HG03571 (cell line): ENCODE results near the gene OSMR.

Experiments
- ATAC-seq: cut with Tn5 transposase; IDR thresholded peaks from one replicate; pipeline ENCODE4 v1.9.1; 2021; ENCODE audit not compliant: unreplicated experiment

OSMR gene

DNA sequence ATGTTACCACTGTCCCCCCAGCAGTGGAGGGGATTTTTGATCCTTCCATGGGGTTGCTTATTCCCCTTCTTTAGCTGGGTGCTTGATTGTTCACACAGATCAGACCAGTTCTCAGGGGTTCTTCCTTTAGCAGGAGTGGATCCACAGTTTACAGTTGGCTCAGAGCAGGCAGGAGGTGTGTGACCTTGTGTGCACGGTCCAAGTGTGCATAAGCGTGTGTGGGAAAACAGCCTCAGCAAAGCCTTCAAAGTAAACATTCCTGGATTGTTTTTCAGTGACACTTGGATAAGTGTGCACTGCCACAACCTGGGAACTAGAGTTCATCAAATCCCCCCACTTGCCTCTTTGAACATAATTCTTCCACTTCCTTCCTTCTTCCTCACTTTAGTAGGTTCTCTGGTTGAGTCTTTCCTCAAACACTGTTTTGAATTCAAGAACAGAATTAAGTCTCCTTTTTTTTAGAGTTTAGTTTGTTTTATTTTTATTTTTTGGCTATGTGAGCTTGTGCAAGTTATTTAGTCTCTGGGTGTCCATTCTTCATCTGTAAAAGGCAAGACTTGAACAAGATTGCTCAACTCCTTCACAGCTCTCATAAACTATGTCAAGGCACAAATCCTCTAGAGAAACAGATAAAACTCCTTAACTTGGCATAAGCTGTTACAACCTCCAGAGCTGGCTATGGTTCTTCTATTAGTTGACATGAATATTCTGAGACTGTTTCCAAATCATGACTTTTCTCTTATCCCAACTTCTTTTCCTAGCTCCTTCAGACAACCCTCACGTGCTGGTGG is 78.0 kb downstream of the OSMR start:
- ATAC-seq = no peak

DNA sequence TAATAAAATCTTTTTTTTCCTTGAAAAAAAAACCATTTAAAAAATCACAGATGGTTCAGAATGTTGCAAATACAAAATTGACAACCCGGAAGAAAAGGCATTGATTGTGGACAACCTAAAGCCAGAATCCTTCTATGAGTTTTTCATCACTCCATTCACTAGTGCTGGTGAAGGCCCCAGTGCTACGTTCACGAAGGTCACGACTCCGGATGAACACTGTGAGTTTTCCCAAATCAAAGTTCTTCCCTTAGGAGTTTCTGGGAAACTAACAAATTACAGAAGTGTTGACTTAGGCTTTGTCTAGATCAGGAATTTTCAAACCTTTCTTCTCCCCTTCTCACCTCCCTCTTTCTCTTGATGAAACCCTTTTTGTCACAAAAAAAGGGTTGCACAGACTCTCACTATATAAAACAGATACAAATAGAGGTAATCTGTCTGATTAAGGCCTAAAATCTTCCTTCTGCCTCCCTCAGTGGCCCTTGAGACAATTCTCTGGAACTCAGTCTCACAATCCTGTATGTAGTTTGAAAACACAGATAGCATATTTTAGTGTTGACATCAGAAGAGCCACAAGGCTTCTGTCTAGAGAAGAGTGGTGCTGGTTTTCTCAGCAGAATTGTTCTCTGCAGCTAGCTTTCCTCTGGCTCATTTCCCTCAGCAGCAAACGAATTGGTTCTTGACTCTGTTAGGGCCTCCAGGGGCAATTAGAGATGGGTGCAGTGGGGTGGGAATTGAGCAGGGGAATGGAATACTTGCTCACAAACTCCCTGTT is 79.5 kb downstream of the OSMR start:
- ATAC-seq = no peak

GRCh38 chr5:38926121-38926520 is 80.3 kb downstream of the OSMR start:
- no peak for ATAC-seq

DNA sequence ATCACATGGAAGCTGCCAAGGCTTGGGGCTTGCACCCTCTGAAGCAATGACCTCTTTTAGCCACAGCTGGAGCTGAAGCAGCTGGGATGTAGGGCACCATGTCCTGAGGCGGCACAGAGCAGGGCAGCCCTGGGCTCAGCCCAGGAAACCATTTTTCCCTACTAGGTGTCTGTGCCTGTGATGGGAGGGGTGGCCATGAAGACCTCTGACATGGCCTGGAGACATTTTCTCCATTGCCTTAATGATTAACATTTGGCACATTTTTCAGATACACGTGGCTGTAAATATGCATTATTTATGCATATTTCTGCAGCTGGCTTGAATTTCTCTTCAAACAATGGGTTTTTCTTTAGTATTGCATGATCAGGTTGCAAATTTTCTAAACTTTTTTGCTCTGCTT is 81.7 kb downstream of the OSMR start:
- no peak for ATAC-seq

DNA sequence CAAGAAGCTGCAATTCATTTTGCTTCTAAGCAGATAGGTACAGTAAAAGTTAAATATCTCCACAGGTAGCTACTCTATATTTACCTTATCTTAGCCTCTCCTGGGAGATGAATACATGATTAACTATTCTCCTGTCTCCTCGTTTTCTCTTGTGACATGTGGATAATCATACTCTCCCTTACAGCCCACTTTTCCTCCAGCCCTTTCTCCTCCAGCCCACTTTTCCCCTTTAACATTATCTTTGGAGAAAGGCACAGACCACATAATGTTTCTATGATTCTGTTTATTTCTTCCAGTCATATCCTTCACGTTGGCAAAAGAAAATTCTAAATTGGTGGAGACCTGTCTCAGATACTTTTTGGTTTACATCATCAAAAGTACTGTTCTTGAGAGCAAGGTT is 84.0 kb downstream of the OSMR start:
- no peak for ATAC-seq

DNA sequence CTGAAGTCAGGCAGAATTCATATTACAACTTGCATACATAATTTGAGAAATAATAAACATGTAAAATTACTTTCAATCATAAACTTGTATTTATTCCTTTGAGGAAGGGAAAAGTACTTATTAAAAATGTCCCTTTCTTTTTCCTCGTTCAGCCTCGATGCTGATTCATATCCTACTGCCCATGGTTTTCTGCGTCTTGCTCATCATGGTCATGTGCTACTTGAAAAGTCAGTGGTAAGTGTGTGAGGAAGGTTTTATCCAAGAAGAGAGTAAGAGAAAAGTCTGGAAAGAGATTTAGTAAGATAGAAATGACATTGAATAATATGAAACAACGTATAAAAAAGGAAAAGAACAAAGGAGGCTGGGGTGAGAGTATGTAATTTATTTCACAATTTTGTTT is 85.9 kb downstream of the OSMR start:
- ATAC-seq = no peak

- ATAC-seq = no peak
These were observed 87.1 kb downstream of the OSMR start for GRCh38 chr5:38932854-38933408.

DNA sequence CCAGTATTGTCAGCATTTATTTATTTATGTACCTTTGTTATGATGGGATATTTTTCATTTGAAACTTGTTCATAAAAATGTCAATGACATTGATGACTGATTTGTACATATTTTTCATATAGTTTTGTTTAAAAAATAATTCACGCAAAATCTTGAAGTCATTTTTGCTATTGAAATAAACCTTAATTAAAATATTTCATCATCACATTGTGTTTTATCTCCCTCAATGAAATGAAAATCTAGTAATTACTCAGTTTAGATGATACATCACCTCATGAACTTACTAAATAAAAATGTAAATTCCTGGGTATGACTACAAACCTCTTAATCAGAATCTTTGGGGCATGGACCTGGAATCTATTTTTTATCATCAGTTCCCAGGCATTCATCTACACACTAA is 89.6 kb downstream of the OSMR start:
- ATAC-seq = no peak

DNA sequence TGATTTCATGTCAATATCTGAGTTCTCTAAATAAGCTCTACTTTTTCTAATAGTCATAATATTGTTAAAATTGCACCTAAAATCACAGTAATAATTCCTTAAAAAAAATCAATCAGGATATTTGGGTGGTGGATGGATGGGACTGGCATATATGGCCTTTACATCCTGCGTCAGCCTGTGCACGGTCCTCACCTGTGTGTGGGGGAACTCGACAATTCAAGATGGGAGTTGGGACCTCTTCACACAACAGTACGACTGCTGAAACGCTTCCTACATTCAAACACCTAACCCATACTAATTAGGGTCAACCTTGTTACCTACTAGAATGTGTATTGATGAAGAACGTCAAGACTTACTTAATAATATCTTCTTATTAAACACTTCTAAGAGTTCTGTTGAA is 90.5 kb downstream of the OSMR start:
- no peak for ATAC-seq

DNA sequence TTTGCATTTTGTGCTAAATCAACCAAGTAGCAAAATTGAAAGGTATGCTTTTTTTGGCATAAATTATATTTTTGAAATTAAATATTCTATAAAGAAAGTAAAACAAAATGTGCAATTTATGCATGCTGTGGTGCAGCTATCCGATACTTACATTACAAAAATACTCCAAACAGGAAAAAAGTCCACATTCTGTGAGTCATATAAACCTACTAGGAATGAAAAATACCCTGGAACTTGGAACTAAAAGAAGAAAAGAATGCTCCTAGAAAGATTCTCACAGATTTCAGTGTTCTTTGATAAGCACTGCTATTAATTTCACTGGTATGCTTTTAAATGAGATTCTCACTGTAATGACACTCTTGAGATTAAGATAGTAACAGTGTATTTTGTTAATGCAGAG is 92.6 kb downstream of the OSMR start:
- ATAC-seq = no peak

- ATAC-seq = no peak
These were observed 93.2 kb downstream of the OSMR start for GRCh38 chr5:38938973-38939372.

GRCh38 chr5:38940230-38940858 is 94.5 kb downstream of the OSMR start:
- ATAC-seq = no peak

DNA sequence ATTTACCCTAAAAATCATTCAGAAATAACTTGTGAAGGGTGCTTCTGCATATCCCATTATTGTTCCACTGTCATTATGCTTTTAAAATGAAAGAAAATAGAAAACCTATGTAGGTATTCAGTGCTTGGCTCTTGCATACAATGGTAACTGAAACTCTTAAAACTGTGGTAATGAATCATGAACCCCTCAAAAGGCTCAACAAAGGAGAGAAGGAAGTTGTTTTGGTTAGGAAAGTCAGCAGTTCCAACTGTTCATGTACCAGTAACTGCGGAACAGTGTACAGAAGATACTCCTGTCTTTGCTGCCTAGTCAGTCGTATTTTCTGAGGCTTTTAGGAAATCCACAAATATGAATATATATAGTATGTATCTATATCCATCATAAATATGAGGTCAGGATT is 96.1 kb downstream of the OSMR start:
- ATAC-seq = no peak

GRCh38 chr5:38944282-38944681 is 98.5 kb downstream of the OSMR start:
- no peak for ATAC-seq

DNA sequence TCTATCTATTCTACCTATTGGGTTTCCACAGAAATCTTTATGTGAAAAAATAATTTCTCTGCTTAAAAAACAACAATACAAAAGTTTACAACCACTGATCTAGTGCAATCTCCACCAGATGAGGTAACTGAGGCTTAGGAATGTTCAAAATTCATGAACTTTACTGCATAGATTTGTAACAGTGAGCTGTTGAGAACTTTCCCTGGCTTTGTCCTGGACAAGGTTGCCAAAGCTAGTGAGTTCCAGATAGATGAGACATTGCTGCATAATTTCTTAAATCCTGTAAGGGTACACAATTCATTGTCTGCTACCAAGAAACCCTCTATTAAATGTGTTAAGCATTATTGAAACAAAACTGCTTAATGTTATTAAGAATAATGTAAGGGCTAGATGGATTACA is 102.7 kb downstream of the OSMR start:
- ATAC-seq = no peak

DNA sequence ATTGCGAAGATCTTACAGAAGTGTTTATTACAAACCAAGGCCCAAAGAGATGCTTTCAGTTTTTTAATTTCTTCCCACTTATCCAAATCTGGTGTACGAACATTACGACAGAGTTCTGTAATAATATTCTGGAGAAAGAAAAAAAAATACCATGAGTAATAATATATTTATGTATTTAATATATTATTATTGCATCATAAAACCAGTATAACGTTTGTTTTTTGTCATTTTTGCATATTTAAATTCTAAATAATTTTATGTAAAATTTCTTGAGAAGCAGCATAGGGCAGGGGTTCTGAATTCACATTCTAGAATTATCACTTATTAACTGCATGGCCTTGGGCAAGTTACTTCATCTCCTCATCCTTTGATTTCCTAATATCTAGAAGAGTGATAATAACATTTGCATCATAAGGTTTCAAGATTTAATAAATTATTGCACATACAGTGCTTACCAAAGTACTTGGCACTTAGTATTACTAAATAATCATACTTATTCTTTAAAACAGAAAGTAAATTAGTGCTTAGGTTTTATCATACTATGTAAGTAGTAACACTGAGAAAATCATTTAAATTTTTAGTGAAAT is 107.7 kb downstream of the OSMR start:
- ATAC-seq = no peak

DNA sequence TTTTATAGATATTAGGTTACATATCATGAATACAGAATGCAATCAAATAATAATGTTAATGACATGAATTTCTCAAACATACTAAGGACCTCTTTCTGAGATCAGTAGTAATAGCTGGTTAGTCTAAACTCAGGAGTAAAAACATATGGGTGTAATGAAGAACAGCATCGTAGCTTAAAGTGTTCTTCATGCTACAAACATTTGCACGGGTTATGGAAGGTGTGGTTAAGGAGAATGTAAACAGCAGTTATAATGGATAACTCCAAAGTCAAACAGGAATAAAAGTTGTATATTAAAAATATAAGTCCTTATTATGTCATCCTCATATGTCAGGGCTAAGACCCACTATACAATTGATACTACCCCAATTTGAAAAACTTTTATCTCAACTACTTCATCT is 115.9 kb downstream of the OSMR start:
- no peak for ATAC-seq

DNA sequence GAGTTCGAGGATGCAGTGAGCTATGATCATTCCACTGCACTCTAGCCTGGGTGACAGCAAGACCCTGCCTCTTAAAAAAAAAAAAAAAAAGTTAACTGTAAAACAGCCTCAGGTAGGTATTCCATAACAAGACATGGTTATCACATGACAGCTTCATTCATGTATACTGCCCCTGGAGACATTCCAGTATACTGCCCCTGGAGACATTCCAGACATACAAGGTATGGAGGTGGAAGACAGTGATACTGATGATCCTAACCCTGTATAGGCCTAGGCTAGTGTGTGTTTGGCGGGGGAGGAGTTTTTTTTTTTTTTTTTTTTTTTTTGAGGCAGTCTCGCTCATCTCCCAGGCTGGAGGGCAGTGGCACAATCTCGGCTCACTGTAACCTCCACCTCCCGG is 122.9 kb downstream of the OSMR start:
- ATAC-seq = no peak

GRCh38 chr5:38978036-38978435 is 132.2 kb downstream of the OSMR start:
- ATAC-seq = no peak

DNA sequence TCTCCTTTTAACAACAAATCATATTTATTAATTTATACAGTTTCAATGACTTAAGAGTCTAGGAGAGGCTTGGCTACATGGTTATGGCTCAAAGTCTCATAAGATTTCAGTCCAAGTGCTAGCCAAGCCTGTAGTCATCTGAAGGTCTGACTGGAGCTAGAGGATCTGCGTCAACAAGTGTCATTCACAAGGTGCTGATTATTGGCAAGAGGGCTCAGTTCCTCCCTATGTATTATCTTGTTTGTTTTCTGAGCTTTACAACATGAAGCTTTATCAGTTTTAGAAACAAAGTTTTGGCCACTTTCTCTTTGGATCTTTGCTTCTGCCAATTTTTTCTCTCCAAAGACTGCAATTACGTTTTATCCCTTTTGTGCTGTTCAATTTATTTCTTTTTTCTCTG is 133.7 kb downstream of the OSMR start:
- no peak for ATAC-seq
